GM12864 (cell line): ENCODE measurements around the gene ERC2.

Source experiments
- DNase-seq: peaks from one replicate; pipeline ENCODE4 v3.0.0-alpha.2; 2011; ENCODE audit warnings: low read depth
- H3K4me3 ChIP-seq: 2 replicates; pipeline ENCODE4 v1.5.1; 2011; ENCODE audit warnings: mild to moderate bottlenecking, low read depth, low read length, control low read depth
- CTCF ChIP-seq: IDR thresholded peaks from 2 replicates; pipeline ENCODE4 v1.5.1; 2011; ENCODE audit warnings: low read depth, mild to moderate bottlenecking, moderate library complexity, low read length, control low read depth, inconsistent platforms; ENCODE audit errors: missing control alignments

ERC2 gene

GRCh38 chr3:55576621-55577388 is 891.5 kb downstream of the ERC2 start:
- TF ChIP-seq CTCF, result no peak
- H3K4me3 ChIP-seq, result no peak overlapping the region
- DNase-seq, result no peak

- DNase-seq, result no peak
- no peak for TF ChIP-seq CTCF
- H3K4me3 ChIP-seq, result no peak overlapping the region
Measured at GRCh38 chr3:55574671-55575070, 893.6 kb downstream of the ERC2 start.

- no peak for TF ChIP-seq CTCF
- no peak overlapping the region for H3K4me3 ChIP-seq
- DNase-seq, result no peak
Measured at GRCh38 chr3:55572816-55573215, 895.5 kb downstream of the ERC2 start.

- DNase-seq, result no peak
- peak; percentile 37 for TF ChIP-seq CTCF
- H3K4me3 ChIP-seq, result no peak overlapping the region
Measured at GRCh38 chr3:55571913-55572312, 896.4 kb downstream of the ERC2 start.

GRCh38 chr3:55571216-55571813 is 897.0 kb downstream of the ERC2 start:
- no peak for TF ChIP-seq CTCF
- H3K4me3 ChIP-seq, result no peak overlapping the region
- no peak for DNase-seq

DNA sequence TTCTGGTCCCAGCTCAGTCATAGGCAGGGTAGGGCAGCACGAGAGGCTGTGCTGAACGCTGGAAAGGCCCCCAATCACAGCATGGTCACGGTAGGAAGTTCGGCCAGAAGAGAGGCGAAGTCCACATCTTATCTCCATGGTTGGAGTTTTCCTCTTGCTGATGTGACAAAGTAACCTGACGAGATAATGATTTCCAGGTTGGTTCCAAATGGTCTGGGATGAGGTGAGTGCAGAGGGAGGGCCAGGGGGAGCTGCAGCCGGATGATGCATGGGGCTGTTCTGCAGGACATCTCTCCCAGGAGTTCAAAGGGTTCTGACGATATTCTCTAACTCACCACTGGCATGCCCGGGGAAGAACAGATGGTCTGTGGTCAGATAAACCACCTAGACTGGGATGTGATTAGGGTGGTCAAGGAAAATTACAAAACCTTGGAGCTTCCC is 898.0 kb downstream of the ERC2 start:
- no peak for TF ChIP-seq CTCF

More for the DNA sequence above, 898.0 kb downstream of the ERC2 start:
- no peak for DNase-seq
- H3K4me3 ChIP-seq, result no peak overlapping the region
